PFSK-1 (cell line): ENCODE data around the gene PTPRK.

Experiments used
- FOXP2 ChIP-seq: optimal IDR thresholded peaks from 2 replicates; pipeline ENCODE3; 2011; ENCODE audit warnings: borderline replicate concordance, control low read depth, inconsistent platforms; ENCODE audit not compliant: insufficient read depth; ENCODE audit errors: extremely low read length, extremely low read depth
- POLR2AphosphoS5 ChIP-seq: IDR thresholded peaks from 2 replicates; pipeline ENCODE4 v1.6.1; 2012; ENCODE audit warnings: low read depth, mild to moderate bottlenecking, control low read depth, low read length, moderate library complexity
- REST ChIP-seq, 2 experiments: IDR thresholded peaks; 2 replicates each; pipeline versions ENCODE4 v1.6.1 to v1.8.0; 2011 to 2012; ENCODE audit warnings: low read depth in 2 of 2, low read length in 2 of 2, control low read depth in 1 of 2, inconsistent platforms in 1 of 2, mild to moderate bottlenecking in 1 of 2, moderate library complexity in 1 of 2; ENCODE audit not compliant: insufficient read depth in 1 of 2
- SIN3A ChIP-seq: IDR thresholded peaks from 2 replicates; pipeline ENCODE4 v1.6.1; 2012; ENCODE audit warnings: mild to moderate bottlenecking, low read length, moderate library complexity, borderline replicate concordance; ENCODE audit not compliant: insufficient read depth
- TAF1 ChIP-seq: IDR thresholded peaks from 2 replicates; pipeline ENCODE4 v1.6.1; 2012; ENCODE audit warnings: low read length, control low read depth, borderline replicate concordance; ENCODE audit not compliant: insufficient read depth

Gene PTPRK

GRCh38 chr6:128063850-128064539 lies 456.4 kb downstream of the PTPRK start:
- TF ChIP-seq SIN3A (no peak), FOXP2 (no peak), POLR2AphosphoS5 (no peak), TAF1 (no peak), REST (IDR thresholded peaks at IDR 0.05; ENCODE audit: insufficient read depth in 1 of 2, low read depth in 2 of 2, low read length in 2 of 2) (no peak)

- TF ChIP-seq FOXP2 (no peak), SIN3A (no peak), REST (IDR thresholded peaks at IDR 0.05; ENCODE audit: insufficient read depth in 1 of 2, low read depth in 2 of 2, low read length in 2 of 2) (no peak), POLR2AphosphoS5 (no peak), TAF1 (no peak)
Observed at GRCh38 chr6:128062882-128063603, 457.4 kb downstream of the PTPRK start.

- no peak for TF ChIP-seq POLR2AphosphoS5
- no peak for TF ChIP-seq SIN3A
- no peak for TF ChIP-seq REST (IDR thresholded peaks at IDR 0.05; ENCODE audit: insufficient read depth in 1 of 2, low read depth in 2 of 2, low read length in 2 of 2)
- no peak for TF ChIP-seq TAF1
- TF ChIP-seq FOXP2 = no peak
Observed at GRCh38 chr6:128057946-128058345, 462.5 kb downstream of the PTPRK start.

GRCh38 chr6:128057541-128057940 lies 462.9 kb downstream of the PTPRK start:
- TF ChIP-seq FOXP2 = no peak
- TF ChIP-seq POLR2AphosphoS5 = no peak
- TF ChIP-seq SIN3A = no peak
- no peak for TF ChIP-seq REST (IDR thresholded peaks at IDR 0.05; ENCODE audit: insufficient read depth in 1 of 2, low read depth in 2 of 2, low read length in 2 of 2)
- no peak for TF ChIP-seq TAF1
